Mesothelial cell of epicardium (in vitro differentiated cells): ENCODE data around the gene PLEKHM3. TPM values are rescaled to one million over a fixed set of nuclear protein-coding genes. Genes with fewer than 3 reads are reported as not detected.

ENCODE experiments used
- DNase-seq, 2 experiments: peaks; one replicate each; pipeline ENCODE4 v3.0.0; 2021; ENCODE audit warnings: low spot score in 2 of 2; ENCODE audit not compliant: unreplicated experiment in 2 of 2
- H3K27ac Mint-ChIP-seq: 2 replicates; pipeline ENCODE4 v1.8.0; 2021; ENCODE audit warnings: mixed read lengths
- H3K27me3 Mint-ChIP-seq: 2 replicates; pipeline ENCODE4 v1.8.0; 2021; ENCODE audit warnings: low read depth, mixed read lengths
- H3K36me3 Mint-ChIP-seq: 2 replicates; pipeline ENCODE4 v1.8.0; 2021; ENCODE audit warnings: mixed read lengths
- H3K4me1 Mint-ChIP-seq: 2 replicates; pipeline ENCODE4 v1.8.0; 2021; ENCODE audit warnings: mixed read lengths
- H3K4me3 Mint-ChIP-seq: 2 replicates; pipeline ENCODE4 v1.8.0; 2021; ENCODE audit warnings: mild to moderate bottlenecking, moderate library complexity, mixed read lengths
- H3K9me3 Mint-ChIP-seq: 2 replicates; pipeline ENCODE4 v1.8.0; 2021; ENCODE audit warnings: mixed read lengths
- CTCF ChIP-seq: fragments of 200-600 bp; sonication (generic); IDR thresholded peaks from one replicate; pipeline ENCODE4 v1.5.0; 2021; ENCODE audit warnings: antibody characterized with exemption; ENCODE audit not compliant: unreplicated experiment
- total RNA-seq: library from RNA; stranded (reverse); gene quantifications from 3 replicates; pipeline ENCODE4 v1.2.1, GENCODE V29; 2021

The PLEKHM3 gene
- total RNA-seq, 1 donor from 2014 or later, result 16.2 TPM

DNA sequence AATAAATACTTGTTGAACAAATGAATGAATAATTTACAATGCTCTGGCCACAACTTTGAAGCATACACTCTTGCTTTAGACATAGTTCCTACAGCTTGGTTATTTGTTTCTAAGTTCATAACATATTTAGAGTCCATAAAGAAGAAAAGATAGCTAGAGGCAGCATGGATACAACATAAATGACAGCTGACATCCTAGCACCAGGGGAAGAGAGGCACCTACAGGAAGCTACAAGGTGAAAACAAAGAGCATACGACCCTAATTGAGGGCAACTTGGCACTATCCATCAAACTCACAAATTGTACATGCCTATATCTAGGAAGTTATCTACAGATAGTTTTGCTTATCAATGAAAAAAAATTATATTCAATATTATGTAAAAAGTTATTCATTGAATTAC, 88.9 kb downstream of the PLEKHM3 start:
- DNase-seq, result no peak
- no peak for TF ChIP-seq CTCF
- Mint-ChIP-seq H3K4me3 (no peak overlapping the region), H3K9me3 (no peaks in the 10 kb centered on the region), H3K4me1 (no peaks in the 10 kb centered on the region), H3K27me3 (no peaks in the 10 kb centered on the region), H3K27ac (no peak overlapping the region), H3K36me3 (no peaks in the 10 kb centered on the region)

DNA sequence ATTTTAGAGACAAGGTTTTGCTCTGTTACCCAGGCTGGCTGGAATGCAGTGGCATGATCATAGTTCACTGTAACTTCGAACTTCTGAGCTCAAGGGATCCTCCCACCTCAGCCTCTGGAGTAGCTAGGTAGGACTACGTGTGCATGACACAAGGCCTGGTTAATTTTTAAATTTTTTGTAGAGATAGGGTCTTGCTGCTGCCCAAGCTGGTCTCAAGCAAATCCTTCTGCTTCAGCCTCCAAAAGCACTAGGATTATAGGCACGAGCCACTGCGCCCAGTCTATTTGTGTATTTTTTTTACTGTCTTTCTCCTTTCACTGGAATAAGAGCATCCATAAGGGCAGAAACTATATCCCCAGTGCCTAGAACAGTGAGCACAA, 89.3 kb downstream of the PLEKHM3 start:
- no peak for DNase-seq
- no peak overlapping the region for H3K4me3 Mint-ChIP-seq
- peaks cover 3% of the 10 kb centered on the region for H3K36me3 Mint-ChIP-seq
- H3K27me3 Mint-ChIP-seq, result no peaks in the 10 kb centered on the region
- no peak for TF ChIP-seq CTCF
- H3K9me3 Mint-ChIP-seq, result no peaks in the 10 kb centered on the region
- no peak overlapping the region for H3K27ac Mint-ChIP-seq
- H3K4me1 Mint-ChIP-seq, result no peaks in the 10 kb centered on the region

GRCh38 chr2:207935121-207935990, 90.0 kb downstream of the PLEKHM3 start:
- TF ChIP-seq CTCF, result no peak
- DNase-seq, result no peak
- H3K27ac Mint-ChIP-seq, result no peak overlapping the region
- H3K4me3 Mint-ChIP-seq, result no peak overlapping the region
- peaks cover 7% of the 10 kb centered on the region for H3K36me3 Mint-ChIP-seq
- no peaks in the 10 kb centered on the region for H3K27me3 Mint-ChIP-seq
- H3K4me1 Mint-ChIP-seq, result no peaks in the 10 kb centered on the region
- no peaks in the 10 kb centered on the region for H3K9me3 Mint-ChIP-seq

GRCh38 chr2:207934720-207935119, 90.6 kb downstream of the PLEKHM3 start:
- Mint-ChIP-seq H3K27ac (no peak overlapping the region), H3K36me3 (peaks cover 7% of the 10 kb centered on the region), H3K4me3 (no peak overlapping the region), H3K9me3 (no peaks in the 10 kb centered on the region), H3K27me3 (no peaks in the 10 kb centered on the region), H3K4me1 (no peaks in the 10 kb centered on the region)
- no peak for TF ChIP-seq CTCF
- DNase-seq, result no peak

DNA sequence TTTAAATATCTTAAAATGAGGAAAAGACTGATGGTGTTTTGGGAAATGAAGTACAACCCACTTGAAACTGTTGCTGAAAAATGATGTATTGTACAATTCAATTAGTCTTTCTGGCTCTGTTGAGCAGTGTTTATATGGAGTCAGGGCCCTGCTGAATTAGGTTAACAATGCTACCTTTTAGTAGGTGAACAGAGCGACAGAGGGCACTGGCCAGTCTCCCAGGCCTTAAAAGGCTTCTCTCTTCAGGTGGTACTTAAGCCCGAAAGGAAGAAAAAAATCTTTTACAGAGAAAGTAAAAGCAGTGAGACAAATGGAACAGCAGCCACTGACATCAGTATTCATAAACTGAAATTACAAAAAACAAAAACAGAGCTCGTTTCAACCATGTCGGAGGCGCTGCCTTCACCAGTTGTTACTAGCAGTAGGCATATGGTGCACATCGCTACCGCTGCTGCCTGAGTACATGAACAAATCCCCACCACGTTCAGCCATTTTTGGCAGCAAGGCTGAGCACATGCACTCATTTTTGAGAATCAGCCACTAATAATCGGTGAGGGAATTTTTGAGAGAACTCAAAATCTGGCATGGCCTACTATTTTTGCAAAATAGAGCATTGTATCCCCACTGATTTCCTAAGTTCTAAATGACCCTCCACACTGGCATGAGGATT, 91.8 kb downstream of the PLEKHM3 start:
- Mint-ChIP-seq H3K4me1 (no peaks in the 10 kb centered on the region), H3K27me3 (no peaks in the 10 kb centered on the region), H3K9me3 (no peaks in the 10 kb centered on the region), H3K4me3 (no peak overlapping the region), H3K36me3 (peaks cover 7% of the 10 kb centered on the region), H3K27ac (no peak overlapping the region)
- no peak for DNase-seq
- TF ChIP-seq CTCF, result no peak
